ENCODE measurements around the gene SMARCB1. TPM values are rescaled to one million over a fixed set of nuclear protein-coding genes. Genes with fewer than 3 reads are reported as not detected.

Gene SMARCB1
- total RNA-seq, 1 experiment from 2014 or later = 80.2 TPM

DNA sequence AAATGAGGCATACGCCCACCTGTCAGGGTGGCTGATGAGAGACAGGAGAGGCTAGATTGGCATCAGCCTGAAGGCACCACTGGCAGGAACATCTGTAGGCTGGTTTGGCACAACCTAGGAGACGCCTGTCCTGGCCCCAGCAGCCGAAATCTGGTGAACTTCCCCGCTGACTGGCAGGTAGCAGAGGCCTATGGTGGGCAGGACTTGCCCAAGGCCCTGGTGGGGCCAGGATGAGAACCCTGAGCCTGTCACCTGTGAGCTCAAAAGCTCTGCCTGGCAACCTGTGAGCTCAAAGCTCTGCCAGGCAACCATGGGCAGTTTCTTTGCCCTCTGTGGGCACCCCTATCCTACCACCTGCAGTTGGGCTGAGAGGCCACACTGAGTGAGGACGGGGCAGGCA lies 49.5 kb downstream of the SMARCB1 start:
- intact Hi-C loops (cut with micrococcal nuclease; ENCODE audit: unreplicated experiment) = no loop called here
- DNase-seq = no peak
- ChIA-PET CTCF (interaction anchor here (0.6 kb wide), 1 partner anchor 492 kb away, joined by 4 read pairs; no protein-coding TSS in a partner anchor), POLR2A (ENCODE audit: unreplicated experiment) (interaction anchor here (0.7 kb wide), 1 partner anchor 21 kb away, joined by 6 read pairs; the partner anchor contains the start of gene SLC2A11)
- no peaks in the 10 kb centered on the region for H3K27me3 ChIP-seq (ENCODE audit: insufficient read depth, low read depth)
- H3K9me3 ChIP-seq (ENCODE audit: insufficient read depth, low read depth) = no peaks in the 10 kb centered on the region
- TF ChIP-seq, protein P1, sequence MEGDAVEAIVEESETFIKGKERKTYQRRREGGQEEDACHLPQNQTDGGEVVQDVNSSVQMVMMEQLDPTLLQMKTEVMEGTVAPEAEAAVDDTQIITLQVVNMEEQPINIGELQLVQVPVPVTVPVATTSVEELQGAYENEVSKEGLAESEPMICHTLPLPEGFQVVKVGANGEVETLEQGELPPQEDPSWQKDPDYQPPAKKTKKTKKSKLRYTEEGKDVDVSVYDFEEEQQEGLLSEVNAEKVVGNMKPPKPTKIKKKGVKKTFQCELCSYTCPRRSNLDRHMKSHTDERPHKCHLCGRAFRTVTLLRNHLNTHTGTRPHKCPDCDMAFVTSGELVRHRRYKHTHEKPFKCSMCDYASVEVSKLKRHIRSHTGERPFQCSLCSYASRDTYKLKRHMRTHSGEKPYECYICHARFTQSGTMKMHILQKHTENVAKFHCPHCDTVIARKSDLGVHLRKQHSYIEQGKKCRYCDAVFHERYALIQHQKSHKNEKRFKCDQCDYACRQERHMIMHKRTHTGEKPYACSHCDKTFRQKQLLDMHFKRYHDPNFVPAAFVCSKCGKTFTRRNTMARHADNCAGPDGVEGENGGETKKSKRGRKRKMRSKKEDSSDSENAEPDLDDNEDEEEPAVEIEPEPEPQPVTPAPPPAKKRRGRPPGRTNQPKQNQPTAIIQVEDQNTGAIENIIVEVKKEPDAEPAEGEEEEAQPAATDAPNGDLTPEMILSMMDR (conservative IDR thresholded peaks at IDR 0.05) = no peak
- no peak for TF ChIP-seq EZH2 (IDR thresholded peaks at IDR 0.05; ENCODE audit: low read depth)
- no peak overlapping the region for H3K27ac ChIP-seq
- no peaks in the 10 kb centered on the region for H3K9me2 ChIP-seq (ENCODE audit: insufficient read depth)
- H2AFZ ChIP-seq = no peak overlapping the region
- no peaks in the 10 kb centered on the region for H3K79me2 ChIP-seq (ENCODE audit: low read depth)
- H3K4me1 ChIP-seq (replicated peaks; ENCODE audit: insufficient read depth) = no peaks in the 10 kb centered on the region
- no peak overlapping the region for H3K4me3 ChIP-seq
- no peak overlapping the region for H3K4me2 ChIP-seq
- BruUV-seq (replicated peaks) = no TSS peak
- no peaks in the 10 kb centered on the region for H3K36me3 ChIP-seq (ENCODE audit: low read depth)
- peaks cover 8% of the 10 kb centered on the region for H4K20me1 ChIP-seq (ENCODE audit: insufficient read depth)
- H3F3A ChIP-seq (ENCODE audit: insufficient read depth, low read depth) = no peaks in the 10 kb centered on the region; the same call in 1 of the 2 replicates

DNA sequence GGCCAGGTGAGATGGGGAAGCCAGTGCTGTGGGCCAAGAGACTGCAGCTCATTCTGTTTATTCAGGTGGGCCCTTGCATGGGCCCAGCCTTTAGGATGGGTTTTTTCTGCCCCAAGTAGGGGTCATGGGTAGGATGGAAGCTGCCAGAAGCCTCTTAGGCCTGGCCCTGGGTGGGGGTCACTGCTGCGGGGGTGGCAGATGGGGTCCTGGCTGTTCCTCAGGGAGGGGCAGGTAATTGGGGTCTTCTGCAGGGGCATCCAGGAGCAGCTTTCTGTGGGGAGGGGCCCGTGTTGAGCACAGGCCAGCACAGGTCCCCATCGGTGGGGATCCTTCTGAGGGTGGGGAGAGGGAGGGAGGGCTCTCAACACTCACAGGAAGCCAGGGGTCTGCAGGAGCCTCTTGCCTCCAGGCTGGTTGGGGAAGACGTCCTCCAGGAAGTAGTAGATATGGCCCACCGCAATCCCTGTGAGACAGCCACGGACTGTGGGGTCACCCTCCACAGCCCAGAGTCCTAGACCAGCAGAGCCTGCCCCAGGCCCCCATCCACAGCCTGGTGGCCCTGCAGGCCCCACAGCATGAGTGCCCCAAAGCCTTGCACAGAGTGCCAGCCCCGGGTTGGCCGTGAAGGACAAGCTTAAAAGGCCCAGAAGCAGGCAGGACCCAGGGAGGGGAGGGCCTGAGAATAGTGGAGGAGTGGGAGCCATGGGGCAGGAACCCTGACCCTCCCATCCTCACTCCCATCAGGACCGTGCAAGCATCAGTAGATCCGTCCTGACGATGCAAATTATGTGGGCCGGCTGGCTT lies 50.1 kb downstream of the SMARCB1 start:
- no peak for DNase-seq
- TF ChIP-seq, protein P1 (conservative IDR thresholded peaks at IDR 0.05) = no peak
- no peak for TF ChIP-seq EZH2 (IDR thresholded peaks at IDR 0.05; ENCODE audit: low read depth)
- no peaks in the 10 kb centered on the region for H3K36me3 ChIP-seq (ENCODE audit: low read depth)
- H4K20me1 ChIP-seq (ENCODE audit: insufficient read depth) = peaks cover 6% of the 10 kb centered on the region
- H2AFZ ChIP-seq = no peak overlapping the region
- H3K27ac ChIP-seq = no peak overlapping the region
- H3K4me1 ChIP-seq (replicated peaks; ENCODE audit: insufficient read depth) = no peaks in the 10 kb centered on the region
- no peaks in the 10 kb centered on the region for H3K9me3 ChIP-seq (ENCODE audit: insufficient read depth, low read depth)
- H3K9me2 ChIP-seq (ENCODE audit: insufficient read depth) = no peaks in the 10 kb centered on the region
- intact Hi-C loops (cut with micrococcal nuclease; ENCODE audit: unreplicated experiment) = no loop called here
- no peak overlapping the region for H3K4me2 ChIP-seq
- H3K27me3 ChIP-seq (ENCODE audit: insufficient read depth, low read depth) = no peaks in the 10 kb centered on the region
- ChIA-PET CTCF (no interaction called here), POLR2A (ENCODE audit: unreplicated experiment) (interaction anchor here (0.7 kb wide), 1 partner anchor 21 kb away, joined by 6 read pairs; the partner anchor contains the start of gene SLC2A11)
- H3K79me2 ChIP-seq (ENCODE audit: low read depth) = no peaks in the 10 kb centered on the region
- H3K4me3 ChIP-seq = no peak overlapping the region
- no peaks in the 10 kb centered on the region; the same call in 1 of the 2 replicates for H3F3A ChIP-seq (ENCODE audit: insufficient read depth, low read depth)
- no TSS peak for BruUV-seq (replicated peaks)

DNA sequence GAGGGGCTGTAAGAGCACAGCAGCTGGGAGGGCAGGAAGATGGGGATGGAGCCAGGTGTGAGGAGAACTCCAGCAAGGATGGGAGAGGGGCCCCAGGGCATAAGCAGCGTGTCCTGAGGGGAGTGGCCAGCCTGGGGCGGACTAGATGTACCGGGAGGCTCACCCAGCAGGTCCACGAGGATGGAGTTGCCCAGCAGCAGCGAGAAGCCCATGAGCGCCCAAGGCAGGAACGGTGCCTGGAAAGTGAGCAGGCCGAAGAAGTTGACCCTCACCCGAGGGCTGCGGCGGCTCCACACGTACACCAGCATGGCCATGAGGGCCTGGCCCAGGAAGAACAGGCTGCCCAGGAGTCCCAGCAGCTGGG lies 50.7 kb downstream of the SMARCB1 start:
- H3F3A ChIP-seq (ENCODE audit: insufficient read depth, low read depth) = no peaks in the 10 kb centered on the region; the same call in 1 of the 2 replicates
- H3K4me3 ChIP-seq = no peak overlapping the region
- no peaks in the 10 kb centered on the region for H3K79me2 ChIP-seq (ENCODE audit: low read depth)
- H3K27me3 ChIP-seq (ENCODE audit: insufficient read depth, low read depth) = no peaks in the 10 kb centered on the region
- no peaks in the 10 kb centered on the region for H3K9me3 ChIP-seq (ENCODE audit: insufficient read depth, low read depth)
- DNase-seq = no peak
- no TSS peak for BruUV-seq (replicated peaks)
- no peak overlapping the region for H3K4me2 ChIP-seq
- peaks cover under 1% of the 10 kb centered on the region for H4K20me1 ChIP-seq (ENCODE audit: insufficient read depth)
- H2AFZ ChIP-seq = no peak overlapping the region
- POLR2A ChIA-PET (ENCODE audit: unreplicated experiment) = no interaction called here
- no peaks in the 10 kb centered on the region for H3K36me3 ChIP-seq (ENCODE audit: low read depth)
- H3K9me2 ChIP-seq (ENCODE audit: insufficient read depth) = no peaks in the 10 kb centered on the region
- no peak for TF ChIP-seq EZH2 (IDR thresholded peaks at IDR 0.05; ENCODE audit: low read depth)
- TF ChIP-seq, protein P1 (conservative IDR thresholded peaks at IDR 0.05) = no peak
- intact Hi-C loops (cut with micrococcal nuclease; ENCODE audit: unreplicated experiment) = no loop called here
- no peaks in the 10 kb centered on the region for H3K4me1 ChIP-seq (replicated peaks; ENCODE audit: insufficient read depth)
- H3K27ac ChIP-seq = no peak overlapping the region
- CTCF ChIA-PET = no interaction called here
